A549 (cell line): ENCODE results near the gene DVL2. TPM values are rescaled to one million over a fixed set of nuclear protein-coding genes. Genes with fewer than 3 reads are reported as not detected.

Source experiments
- ATAC-seq, 2 experiments: fragments of 200-7000 bp in 1 of 2; fragments of >200 bp in 1 of 2; cut with Nextera tagmentation in 1 of 2; cut with Tn5 transposase in 1 of 2; 3 replicates each; pipeline versions ENCODE4 v1.8.0 to v1.9.1; 2018 to 2020; ENCODE audit warnings: mild to moderate bottlenecking in 1 of 2, moderate library complexity in 1 of 2
- CTCF ChIA-PET: fragments of 300-600 bp; sonication (Branson Sonifier 250); formaldehyde crosslinking; extraction: SDS; loops from one replicate; lab custom pipeline; 2021; ENCODE audit warnings: antibody characterized with exemption, inconsistent platforms; lab: Yijun Ruan, JAX
- POLR2A ChIA-PET: fragments of 350-600 bp; formaldehyde crosslinking; extraction: SDS; loops from one replicate; lab custom pipeline; 2021; ENCODE audit warnings: antibody characterized with exemption, inconsistent platforms; lab: Yijun Ruan, JAX
- DNase-seq, 2 experiments: peaks; one replicate each; pipeline versions ENCODE4 v3.0.0 to v3.0.0-alpha.2; 2011 to 2016; ENCODE audit warnings: low read depth in 1 of 2, low spot score in 1 of 2
- FAIRE-seq: peaks from 2 replicates; lab custom pipeline; 2011; peaks lifted over from hg19 to GRCh38; lab: Jason Lieb, UNC
- H3K27ac ChIP-seq, 2 experiments: fragments of >200 bp; sonication (Bioruptor Twin); formaldehyde crosslinking; 3 replicates each; pipeline ENCODE4 v1.5.1; 2016 to 2017
- H3K4me1 ChIP-seq: fragments of >200 bp; sonication (Bioruptor Twin); formaldehyde crosslinking; 3 replicates; pipeline ENCODE4 v1.6.1; 2016
- H3K4me2 ChIP-seq: fragments of >200 bp; sonication (Bioruptor Twin); formaldehyde crosslinking; 3 replicates; pipeline ENCODE4 v1.6.1; 2016
- H3K4me3 ChIP-seq: fragments of >200 bp; sonication (Bioruptor Twin); formaldehyde crosslinking; 3 replicates; pipeline ENCODE4 v1.5.1; 2016
- H3K9me3 ChIP-seq: fragments of >200 bp; sonication (Bioruptor Twin); formaldehyde crosslinking; 3 replicates; pipeline ENCODE4 v1.6.1; 2016
- BCL3 ChIP-seq: fragments of >200 bp; sonication (Bioruptor Twin); formaldehyde crosslinking; IDR thresholded peaks from 3 replicates; pipeline ENCODE4 v1.6.1; 2016
- BHLHE40 ChIP-seq: IDR thresholded peaks from 2 replicates; pipeline ENCODE4 v1.6.1; 2012; ENCODE audit warnings: low read depth, low read length, inconsistent platforms
- CBX2 ChIP-seq: fragments of 200-600 bp; sonication (generic); IDR thresholded peaks from 2 replicates; pipeline ENCODE4 v1.6.1; 2016; ENCODE audit warnings: low read depth, mild to moderate bottlenecking, borderline replicate concordance
- CBX8 ChIP-seq: fragments of 200-600 bp; sonication (generic); IDR thresholded peaks from 2 replicates; pipeline ENCODE4 v1.6.1; 2016
- CEBPB ChIP-seq, 2 experiments: fragments of >200 bp in 1 of 2; sonication (Bioruptor Twin) in 1 of 2; formaldehyde crosslinking in 1 of 2; IDR thresholded peaks; 2 replicates each; pipeline ENCODE4 v1.6.1; 2012 to 2016
- E2F6 ChIP-seq: IDR thresholded peaks from 2 replicates; pipeline ENCODE4 v1.6.1; 2012; ENCODE audit warnings: low read depth, borderline replicate concordance
- EP300 ChIP-seq, 2 experiments: fragments of >200 bp; sonication (Bioruptor Twin); formaldehyde crosslinking; IDR thresholded peaks; 2 replicates in 1 of 2; 3 replicates in 1 of 2; pipeline ENCODE4 v1.6.1; 2016 to 2017
- FOSB ChIP-seq: fragments of 250-450 bp; sonication (Bioruptor Pico); IDR thresholded peaks from 2 replicates; pipeline ENCODE4 v1.5.0; 2020; ENCODE audit warnings: mild to moderate bottlenecking, moderate library complexity
- FOSL2 ChIP-seq, 2 experiments: fragments of 450-650 bp in 1 of 2; fragments of >200 bp in 1 of 2; sonication (Bioruptor Twin) in 1 of 2; formaldehyde crosslinking; IDR thresholded peaks; 2 replicates each; pipeline versions ENCODE4 v1.5.0 to v1.6.1; 2016 to 2020; ENCODE audit warnings: mild to moderate bottlenecking in 1 of 2, moderate library complexity in 1 of 2
- FOXS1 ChIP-seq: fragments of 250-450 bp; sonication (Bioruptor Pico); IDR thresholded peaks from 2 replicates; pipeline ENCODE4 v1.5.0; 2020; ENCODE audit warnings: mild to moderate bottlenecking, moderate library complexity
- HDAC2 ChIP-seq: fragments of 200-600 bp; sonication (generic); IDR thresholded peaks from 2 replicates; pipeline ENCODE4 v1.6.1; 2016
- HES2 ChIP-seq: fragments of >200 bp; sonication (Bioruptor Twin); formaldehyde crosslinking; IDR thresholded peaks from 2 replicates; pipeline ENCODE4 v1.6.1; 2016
- HOXA7 ChIP-seq: fragments of 250-450 bp; sonication (Bioruptor Pico); IDR thresholded peaks from 2 replicates; pipeline ENCODE4 v1.5.0; 2020; ENCODE audit warnings: mild to moderate bottlenecking, moderate library complexity
- HOXB5 ChIP-seq: fragments of 250-450 bp; sonication (Bioruptor Pico); IDR thresholded peaks from 2 replicates; pipeline ENCODE4 v1.5.0; 2020; ENCODE audit warnings: mild to moderate bottlenecking, moderate library complexity
- JUN ChIP-seq, 2 experiments: fragments of >200 bp; sonication (Bioruptor Twin); formaldehyde crosslinking; IDR thresholded peaks; 2 replicates in 1 of 2; 3 replicates in 1 of 2; pipeline ENCODE4 v1.6.1; 2016 to 2017
- JUNB ChIP-seq: fragments of >200 bp; sonication (Bioruptor Twin); formaldehyde crosslinking; IDR thresholded peaks from 2 replicates; pipeline ENCODE4 v1.6.1; 2016
- MAFK ChIP-seq: fragments of 450-650 bp; IDR thresholded peaks from 2 replicates; pipeline ENCODE4 v1.6.1; 2014; ENCODE audit not compliant: partially characterized antibody
- NR3C1 ChIP-seq: fragments of >200 bp; sonication (Bioruptor Twin); formaldehyde crosslinking; IDR thresholded peaks from 3 replicates; pipeline ENCODE4 v1.6.1; 2017
- PBX3 ChIP-seq: IDR thresholded peaks from 2 replicates; pipeline ENCODE4 v1.6.1; 2012
- PHF8 ChIP-seq: fragments of 200-600 bp; sonication (generic); IDR thresholded peaks from 2 replicates; pipeline ENCODE4 v1.6.1; 2016; ENCODE audit warnings: low read depth, mild to moderate bottlenecking, antibody characterized with exemption, moderate library complexity, borderline replicate concordance
- POLR2A ChIP-seq: IDR thresholded peaks from 2 replicates; pipeline ENCODE4 v1.6.1; 2012; ENCODE audit warnings: mild to moderate bottlenecking, low read length
- POLR2AphosphoS2 ChIP-seq: conservative IDR thresholded peaks from 2 replicates; pipeline ENCODE4 v1.6.1; 2012; ENCODE audit warnings: low read length, improper control_type of control experiment, inconsistent platforms
- RAD21 ChIP-seq, 2 experiments: fragments of >200 bp in 1 of 2; sonication (Bioruptor Twin) in 1 of 2; formaldehyde crosslinking in 1 of 2; IDR thresholded peaks in 1 of 2; conservative IDR thresholded peaks in 1 of 2; 2 replicates in 1 of 2; 3 replicates in 1 of 2; pipeline ENCODE4 v1.6.1; 2012 to 2018; ENCODE audit warnings: inconsistent platforms in 1 of 2
- RCOR1 ChIP-seq: fragments of 150-350 bp; IDR thresholded peaks from 2 replicates; pipeline ENCODE4 v1.6.1; 2014; ENCODE audit warnings: antibody characterized with exemption, low read length, low read depth
- REST ChIP-seq: fragments of 200-600 bp; sonication (generic); IDR thresholded peaks from 2 replicates; pipeline ENCODE4 v1.6.1; 2016; ENCODE audit warnings: antibody characterized with exemption, mild to moderate bottlenecking, moderate library complexity
- RFX5 ChIP-seq: fragments of 450-650 bp; IDR thresholded peaks from 2 replicates; pipeline ENCODE4 v1.7.1; 2014; ENCODE audit warnings: antibody characterized with exemption, mild to moderate bottlenecking, moderate library complexity
- SMC3 ChIP-seq: fragments of >200 bp; sonication (Bioruptor Twin); formaldehyde crosslinking; IDR thresholded peaks from 3 replicates; pipeline ENCODE4 v1.6.1; 2018; ENCODE audit warnings: inconsistent platforms
- SREBF2 ChIP-seq: fragments of 450-650 bp; IDR thresholded peaks from 2 replicates; pipeline ENCODE4 v1.6.1; 2014; ENCODE audit warnings: mild to moderate bottlenecking, moderate library complexity
- TFCP2L1 ChIP-seq: fragments of 250-450 bp; sonication (Bioruptor Pico); IDR thresholded peaks from 2 replicates; pipeline ENCODE4 v1.5.0; 2021; ENCODE audit warnings: mild to moderate bottlenecking
- ZC3H11A ChIP-seq: fragments of 450-650 bp; IDR thresholded peaks from 2 replicates; pipeline ENCODE4 v1.6.1; 2014; ENCODE audit warnings: antibody characterized with exemption, mild to moderate bottlenecking
- WGBS: methylation state at CpG from one replicate; pipeline ENCODE4 v1.1.6; 2017; ENCODE audit errors: missing lambda C conversion rate; 5-methylcytosine and 5-hydroxymethylcytosine counted together
- polyA plus RNA-seq, 4 experiments: library from polyadenylated mRNA; depleted of rRNA in 3 of 4; stranded (reverse); fragments of >200 nt; fragmentation: RNase III in 1 of 4; extraction: RNeasy Plus Mini Kit Qiagen cat#74134 plus additional on column Dnase treatment in 1 of 4; gene quantifications; 2 replicates in 3 of 4; 3 replicates in 1 of 4; pipeline ENCODE4 v1.2.3, GENCODE V29; 2011 to 2017

Gene DVL2
- polyA plus RNA-seq, 2 of the 4 experiments (the other 2 are of a cell fraction) = 5.7 to 40.4 TPM

- peaks cover 23% of the 10 kb centered on the region for H3K4me1 ChIP-seq
- peak overlapping the region in 1 of 2 experiments; percentile 51; a peak in 1 of 6 replicates for H3K27ac ChIP-seq
- ChIA-PET POLR2A (no interaction called here), CTCF (interaction anchor here (1.4 to 17.3 kb wide), 3 partner anchors 7 to 68 kb away, joined by 4 to 169 read pairs (median 8); partner anchors contain the start of genes ACADVL and DLG4)
- H3K4me2 ChIP-seq = no peak overlapping the region; the same call in 2 of the 3 replicates
- FAIRE-seq (no peak), DNase-seq (no peak), ATAC-seq (no peak)
- TF ChIP-seq MAFK = no peak
- TF ChIP-seq PHF8 = no peak
- no peak for TF ChIP-seq BHLHE40
- TF ChIP-seq PBX3 = no peak
- TF ChIP-seq TFCP2L1 = no peak
- TF ChIP-seq E2F6 = no peak
- TF ChIP-seq POLR2AphosphoS2 = no peak
- TF ChIP-seq CBX2 = no peak
- TF ChIP-seq HOXB5 = no peak
- no peak for TF ChIP-seq REST
- TF ChIP-seq POLR2A = no peak
- TF ChIP-seq CEBPB (IDR thresholded peaks at IDR 0.05) = no peak
- no peak for TF ChIP-seq HES2
- TF ChIP-seq EP300 (IDR thresholded peaks at IDR 0.05) = no peak
- no peak for TF ChIP-seq RCOR1
- TF ChIP-seq HDAC2 = no peak
- TF ChIP-seq FOSB = no peak
- no peak for TF ChIP-seq RFX5
- 95% methylated on average over 14 of the region's 14 CpGs for WGBS
- H3K9me3 ChIP-seq = no peaks in the 10 kb centered on the region
- no peak overlapping the region for H3K4me3 ChIP-seq
These were observed 5.4 kb downstream of the DVL2 start for GRCh38 chr17:7228920-7229319.

GRCh38 chr17:7226721-7227710 is 7.3 kb downstream of the DVL2 start:
- peaks cover 10% of the 10 kb centered on the region for H3K4me1 ChIP-seq
- H3K27ac ChIP-seq = no peak overlapping the region; a peak in 1 of 6 replicates
- ATAC-seq = no peak; a peak in 1 of 6 replicates
- H3K9me3 ChIP-seq = no peaks in the 10 kb centered on the region
- DNase-seq = no peak
- ChIA-PET CTCF (interaction anchor here (10.0 kb wide), 1 partner anchor 11 kb away, joined by 169 read pairs; the partner anchor contains the start of genes DVL2, GABARAP and PHF23), POLR2A (no interaction called here)
- 91% methylated on average over 29 of the region's 31 CpGs for WGBS
- FAIRE-seq = no peak
- no peak overlapping the region for H3K4me2 ChIP-seq
- H3K4me3 ChIP-seq = no peak overlapping the region
- TF ChIP-seq RAD21 (conservative IDR thresholded peaks at IDR 0.05 in 1 of 2, IDR thresholded peaks at IDR 0.05 in 1 of 2) (no peak), ZC3H11A (no peak), CBX8 (no peak), SREBF2 (no peak), POLR2A (no peak), BCL3 (no peak), HOXA7 (CRISPR knock-in tag) (no peak), HOXB5 (no peak), JUNB (no peak), JUN (IDR thresholded peaks at IDR 0.05) (no peak), PHF8 (no peak), FOSL2 (IDR thresholded peaks at IDR 0.05) (no peak), FOSL2 (CRISPR knock-in tag; IDR thresholded peaks at IDR 0.05) (no peak), PBX3 (no peak), POLR2AphosphoS2 (no peak), FOXS1 (CRISPR knock-in tag) (no peak), SMC3 (no peak), NR3C1 (no peak)
